ENCODE results near the gene ZNF385C.
"Not testable (repeated sequence)": the region's sequence is repeated elsewhere in the genome, so short reads cannot be mapped to it uniquely, and the experiment has no call there.

The ZNF385C gene

GRCh38 chr17:42016941-42017865 is 81.1 kb downstream of the ZNF385C start, which contains the start of gene DNAJC7:
DNAJC7 (minus strand) TSS chr17:42017439; CDS start chr17:42017416, 23 bp downstream.
- DNase-seq: peak; percentile 93

GRCh38 chr17:42016411-42016831 is 81.9 kb downstream of the ZNF385C start:
- peak; percentile 23 for DNase-seq

- not testable (repeated sequence) for DNase-seq
These were observed 84.5 kb downstream of the ZNF385C start for GRCh38 chr17:42013740-42014139.

GRCh38 chr17:42012363-42012762 is 85.9 kb downstream of the ZNF385C start:
- DNase-seq: not testable (repeated sequence)

GRCh38 chr17:42010898-42011516 is 87.3 kb downstream of the ZNF385C start:
- no peak for DNase-seq

GRCh38 chr17:42010266-42010680 is 88.0 kb downstream of the ZNF385C start:
- DNase-seq: not testable (repeated sequence)

DNA sequence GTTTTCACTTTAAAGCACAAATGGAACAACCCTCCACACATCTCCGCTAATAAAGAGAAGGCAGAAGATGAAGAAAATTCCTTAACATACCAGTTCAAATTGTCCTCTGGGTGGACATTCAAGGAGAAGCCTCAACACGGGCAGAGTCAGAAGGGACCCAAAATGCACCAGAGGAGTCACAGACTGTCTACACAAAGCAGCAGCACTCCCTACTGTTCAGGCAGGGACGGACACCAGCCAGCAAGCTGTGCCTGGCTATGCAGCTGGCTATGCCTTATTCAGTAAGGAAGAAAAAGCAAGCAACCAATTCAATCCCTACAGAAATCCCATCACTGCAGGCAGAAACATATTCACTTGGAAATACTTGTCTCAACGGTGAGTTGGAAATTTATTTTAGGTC is 89.1 kb downstream of the ZNF385C start:
- no peak for DNase-seq

GRCh38 chr17:42005166-42005565 is 93.1 kb downstream of the ZNF385C start:
- DNase-seq: no peak

- no peak for DNase-seq
These were observed 95.4 kb downstream of the ZNF385C start for GRCh38 chr17:42002792-42003301.

- no peak for DNase-seq
These were observed 96.0 kb downstream of the ZNF385C start for GRCh38 chr17:42002175-42002791.

- no peak for DNase-seq
These were observed 96.5 kb downstream of the ZNF385C start for GRCh38 chr17:42001729-42002128.

DNA sequence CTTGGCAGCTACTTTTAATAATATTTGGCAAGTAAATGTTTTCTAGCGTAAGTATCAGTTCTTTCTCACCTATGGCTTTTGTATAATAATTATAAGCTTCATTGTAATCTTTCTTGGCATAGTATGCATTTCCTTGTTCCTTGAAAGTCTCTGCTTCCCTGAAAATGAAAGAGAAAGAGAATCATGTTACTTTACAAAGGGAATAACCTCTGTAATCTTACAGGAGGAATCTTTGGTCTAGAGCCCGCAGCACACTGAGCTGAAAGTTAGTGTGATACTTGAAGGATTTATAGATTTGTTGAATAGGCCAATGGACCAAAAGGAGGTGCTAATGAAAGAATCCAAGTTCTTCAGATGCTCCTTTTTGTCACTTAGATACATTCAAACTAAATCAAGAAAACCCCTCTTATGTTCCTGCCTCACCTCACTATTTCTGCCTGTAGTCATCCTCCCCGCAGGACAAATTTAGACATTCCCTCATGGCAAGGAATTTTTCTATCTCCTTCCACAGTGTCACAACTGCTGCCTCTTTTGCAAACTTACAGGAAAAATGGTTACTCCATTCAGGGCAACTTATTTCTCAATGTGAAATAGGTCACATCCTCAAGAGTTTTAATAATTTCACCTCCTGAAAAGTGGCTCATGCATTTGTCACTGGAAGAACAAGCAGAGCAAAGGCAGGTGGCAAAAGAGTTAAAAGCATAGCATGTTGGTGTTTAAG is 97.7 kb downstream of the ZNF385C start:
- DNase-seq: no peak

GRCh38 chr17:41998497-41998896 is 99.8 kb downstream of the ZNF385C start:
- no peak for DNase-seq

- DNase-seq: no peak
These were observed 101.5 kb downstream of the ZNF385C start for GRCh38 chr17:41996855-41997164.

DNA sequence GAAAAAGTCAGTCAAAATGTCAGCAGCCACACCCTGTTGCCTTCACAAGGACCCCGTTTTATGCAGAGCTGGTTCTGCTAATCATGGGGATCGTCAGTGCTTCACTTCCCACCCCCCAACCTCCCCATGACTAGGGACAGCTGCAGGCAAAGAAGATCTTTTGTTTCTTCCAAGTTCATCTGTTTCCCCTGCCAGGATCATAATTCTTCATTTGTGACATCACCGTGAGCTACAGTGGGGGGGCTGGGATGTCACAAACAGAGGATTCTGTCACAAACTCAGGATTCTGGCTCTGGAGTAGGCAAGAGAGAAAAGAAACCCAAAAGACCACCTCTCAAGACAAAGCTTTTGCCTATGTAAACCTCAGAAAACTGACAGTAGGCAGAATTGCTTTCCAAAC is 105.7 kb downstream of the ZNF385C start:
- no peak for DNase-seq

- DNase-seq: no peak
These were observed 108.4 kb downstream of the ZNF385C start for GRCh38 chr17:41989702-41990419.

- DNase-seq: no peak
These were observed 109.9 kb downstream of the ZNF385C start for GRCh38 chr17:41988418-41988817.

GRCh38 chr17:41987642-41988041 is 110.6 kb downstream of the ZNF385C start:
- no peak for DNase-seq

GRCh38 chr17:41986634-41987033 is 111.6 kb downstream of the ZNF385C start:
- DNase-seq: no peak

- DNase-seq: no peak
These were observed 112.4 kb downstream of the ZNF385C start for GRCh38 chr17:41985919-41986318.

- no peak for DNase-seq
These were observed 113.8 kb downstream of the ZNF385C start for GRCh38 chr17:41984454-41984853.

All from CD4-positive, alpha-beta T cell treated with Interleukin-10 for 1 hour (primary cell).